ENCODE measurements around the gene CEBPA.

Gene CEBPA

GRCh38 chr19:33278023-33278402, 24.3 kb downstream of the CEBPA start:
- Histone ChIP-seq H4K20me1 (ENCODE audit: insufficient read depth, low read length) (no peaks in the 10 kb centered on the region), H2AFZ (ENCODE audit: low read length) (no peak overlapping the region), H3K4me1 (ENCODE audit: low read length) (no peaks in the 10 kb centered on the region), H3K27ac (ENCODE audit: low read length) (no peak overlapping the region), H3K79me2 (ENCODE audit: low read length) (no peaks in the 10 kb centered on the region), H3K9me2 (replicated peaks; ENCODE audit: insufficient read depth, low read length) (no peaks in the 10 kb centered on the region), H3K4me3 (ENCODE audit: low read length) (no peak overlapping the region), H3K9me3 (replicated peaks; ENCODE audit: insufficient read depth, low read length) (no peaks in the 10 kb centered on the region), H3K4me2 (ENCODE audit: low read depth, low read length) (no peak overlapping the region), H3F3A (ENCODE audit: insufficient read depth, low read length) (no peaks in the 10 kb centered on the region), H3K27me3 (replicated peaks; ENCODE audit: insufficient read depth, low read length) (peaks cover 55% of the 10 kb centered on the region), H3K9ac (ENCODE audit: low read length) (no peak overlapping the region), H3K36me3 (replicated peaks; ENCODE audit: insufficient read depth, low read length) (no peaks in the 10 kb centered on the region)
- DNase-seq = no peak
- TF ChIP-seq EZH2phosphoT487 (IDR thresholded peaks at IDR 0.05; ENCODE audit: low read length) = no peak
- no peak for TF ChIP-seq CTCF (IDR thresholded peaks at IDR 0.05; ENCODE audit: low read length)
- no peak for TF ChIP-seq EZH2 (optimal IDR thresholded peaks at IDR 0.05; ENCODE audit: low read depth, low read length)

DNA sequence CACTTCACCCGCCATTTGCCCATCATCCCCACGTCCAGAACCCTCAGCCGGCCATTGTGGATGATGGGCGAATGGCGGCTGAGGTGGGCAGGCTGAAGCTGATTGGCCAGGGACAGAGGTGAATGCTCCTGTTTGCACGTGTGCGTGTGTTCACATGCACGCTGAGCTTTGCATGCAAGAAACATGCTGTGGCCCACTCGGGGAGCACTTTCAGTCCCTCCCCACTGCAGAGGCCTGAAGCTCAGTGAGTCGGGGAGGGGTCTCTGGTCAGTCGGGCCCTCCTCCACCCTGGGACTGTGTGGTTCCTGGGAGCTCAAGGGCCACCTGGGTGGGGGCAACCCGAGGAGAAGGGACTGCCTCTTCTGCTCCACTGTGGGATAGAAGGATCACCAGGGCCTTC, 24.9 kb downstream of the CEBPA start:
- H3K27me3 ChIP-seq (replicated peaks; ENCODE audit: insufficient read depth, low read length) = peaks cover 56% of the 10 kb centered on the region
- H3K4me2 ChIP-seq (ENCODE audit: low read depth, low read length) = no peak overlapping the region
- no peaks in the 10 kb centered on the region for H3K9me2 ChIP-seq (replicated peaks; ENCODE audit: insufficient read depth, low read length)
- no peaks in the 10 kb centered on the region for H3F3A ChIP-seq (ENCODE audit: insufficient read depth, low read length)
- no peak overlapping the region for H3K27ac ChIP-seq (ENCODE audit: low read length)
- H3K36me3 ChIP-seq (replicated peaks; ENCODE audit: insufficient read depth, low read length) = no peaks in the 10 kb centered on the region
- DNase-seq = no peak
- H3K9me3 ChIP-seq (replicated peaks; ENCODE audit: insufficient read depth, low read length) = no peaks in the 10 kb centered on the region
- no peaks in the 10 kb centered on the region for H3K79me2 ChIP-seq (ENCODE audit: low read length)
- no peaks in the 10 kb centered on the region for H4K20me1 ChIP-seq (ENCODE audit: insufficient read depth, low read length)
- no peak overlapping the region for H3K4me3 ChIP-seq (ENCODE audit: low read length)
- no peak overlapping the region for H3K9ac ChIP-seq (ENCODE audit: low read length)
- TF ChIP-seq EZH2phosphoT487 (IDR thresholded peaks at IDR 0.05; ENCODE audit: low read length) (no peak), EZH2 (optimal IDR thresholded peaks at IDR 0.05; ENCODE audit: low read depth, low read length) (no peak), CTCF (IDR thresholded peaks at IDR 0.05; ENCODE audit: low read length) (no peak)
- no peak overlapping the region for H2AFZ ChIP-seq (ENCODE audit: low read length)
- no peaks in the 10 kb centered on the region for H3K4me1 ChIP-seq (ENCODE audit: low read length)

DNA sequence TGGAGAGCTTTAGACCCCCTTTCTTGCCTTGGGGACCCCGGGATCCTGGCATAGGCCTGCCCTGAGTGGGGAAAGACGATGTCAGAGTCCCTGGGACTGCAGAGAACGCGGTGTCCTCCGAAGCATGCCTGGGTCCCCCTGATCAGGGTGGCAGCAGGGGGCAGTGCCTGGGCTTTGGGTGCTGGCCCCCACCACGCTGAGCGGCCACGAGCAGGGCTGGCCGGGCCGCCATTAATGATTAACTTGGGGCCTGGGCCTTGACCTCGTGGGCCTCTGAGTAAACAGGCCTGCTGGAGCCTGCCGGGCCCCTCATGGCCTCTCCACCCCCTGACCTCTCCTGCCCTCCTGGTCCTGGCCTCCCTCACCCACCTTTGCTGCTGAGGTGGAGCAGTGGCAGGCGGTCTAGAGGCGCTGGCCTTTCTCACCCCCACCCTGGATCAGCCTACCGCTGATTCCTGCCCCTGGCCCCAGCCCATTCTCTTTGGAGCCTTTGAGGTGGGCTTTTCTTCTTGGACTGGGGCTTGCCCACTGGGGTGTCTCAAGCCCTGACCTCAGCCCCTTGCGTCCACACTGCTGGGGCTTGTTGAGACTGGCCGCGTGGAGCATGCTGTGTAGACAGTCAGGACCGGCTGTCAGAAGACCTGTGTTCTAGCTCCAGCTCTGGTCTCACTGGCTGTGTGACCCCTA, 26.3 kb downstream of the CEBPA start:
- Histone ChIP-seq H3K36me3 (replicated peaks; ENCODE audit: insufficient read depth, low read length) (no peaks in the 10 kb centered on the region), H3K4me1 (ENCODE audit: low read length) (no peaks in the 10 kb centered on the region), H3K4me3 (ENCODE audit: low read length) (no peak overlapping the region), H3K9me3 (replicated peaks; ENCODE audit: insufficient read depth, low read length) (no peaks in the 10 kb centered on the region), H3K9me2 (replicated peaks; ENCODE audit: insufficient read depth, low read length) (no peaks in the 10 kb centered on the region), H3K27me3 (replicated peaks; ENCODE audit: insufficient read depth, low read length) (peaks cover 61% of the 10 kb centered on the region), H3K27ac (ENCODE audit: low read length) (no peak overlapping the region), H3F3A (ENCODE audit: insufficient read depth, low read length) (no peaks in the 10 kb centered on the region), H3K9ac (ENCODE audit: low read length) (no peak overlapping the region), H4K20me1 (ENCODE audit: insufficient read depth, low read length) (no peaks in the 10 kb centered on the region), H3K4me2 (ENCODE audit: low read depth, low read length) (no peak overlapping the region), H3K79me2 (ENCODE audit: low read length) (no peaks in the 10 kb centered on the region), H2AFZ (ENCODE audit: low read length) (no peak overlapping the region)
- DNase-seq = no peak
- no peak for TF ChIP-seq CTCF (IDR thresholded peaks at IDR 0.05; ENCODE audit: low read length)
- TF ChIP-seq EZH2 (optimal IDR thresholded peaks at IDR 0.05; ENCODE audit: low read depth, low read length) = no peak
- TF ChIP-seq EZH2phosphoT487 (IDR thresholded peaks at IDR 0.05; ENCODE audit: low read length) = no peak
